DND-41 (cell line): ENCODE results near the gene DES.

Source experiments
- EZH2 ChIP-seq: IDR thresholded peaks from 3 replicates; pipeline ENCODE4 v1.6.1; 2012; ENCODE audit warnings: borderline replicate concordance, low read depth, mild to moderate bottlenecking, moderate library complexity, low read length, inconsistent platforms; ENCODE audit not compliant: severe bottlenecking
- TF ChIP-seq, protein P1 (sequence below): IDR thresholded peaks from 2 replicates; pipeline ENCODE4 v1.5.1; 2012; ENCODE audit warnings: borderline replicate concordance, low read length, moderate library complexity, mild to moderate bottlenecking; ENCODE audit not compliant: poor library complexity, severe bottlenecking; ENCODE audit errors: extremely low read depth

GRCh38 chr2:219437141-219437540, 19.0 kb downstream of the DES start:
- TF ChIP-seq, protein P1, sequence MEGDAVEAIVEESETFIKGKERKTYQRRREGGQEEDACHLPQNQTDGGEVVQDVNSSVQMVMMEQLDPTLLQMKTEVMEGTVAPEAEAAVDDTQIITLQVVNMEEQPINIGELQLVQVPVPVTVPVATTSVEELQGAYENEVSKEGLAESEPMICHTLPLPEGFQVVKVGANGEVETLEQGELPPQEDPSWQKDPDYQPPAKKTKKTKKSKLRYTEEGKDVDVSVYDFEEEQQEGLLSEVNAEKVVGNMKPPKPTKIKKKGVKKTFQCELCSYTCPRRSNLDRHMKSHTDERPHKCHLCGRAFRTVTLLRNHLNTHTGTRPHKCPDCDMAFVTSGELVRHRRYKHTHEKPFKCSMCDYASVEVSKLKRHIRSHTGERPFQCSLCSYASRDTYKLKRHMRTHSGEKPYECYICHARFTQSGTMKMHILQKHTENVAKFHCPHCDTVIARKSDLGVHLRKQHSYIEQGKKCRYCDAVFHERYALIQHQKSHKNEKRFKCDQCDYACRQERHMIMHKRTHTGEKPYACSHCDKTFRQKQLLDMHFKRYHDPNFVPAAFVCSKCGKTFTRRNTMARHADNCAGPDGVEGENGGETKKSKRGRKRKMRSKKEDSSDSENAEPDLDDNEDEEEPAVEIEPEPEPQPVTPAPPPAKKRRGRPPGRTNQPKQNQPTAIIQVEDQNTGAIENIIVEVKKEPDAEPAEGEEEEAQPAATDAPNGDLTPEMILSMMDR: no peak
- no peak for TF ChIP-seq EZH2
